A673 (cell line): ENCODE data around the gene DENND1A. TPM values are rescaled to one million over a fixed set of nuclear protein-coding genes. Genes with fewer than 3 reads are reported as not detected.

Experiments used
- BruUV-seq: library from RNA; stranded (reverse); fragments of 400-500 nt; replicated peaks from 2 replicates; lab custom pipeline; 2021; lab: Mats Ljungman, UMichigan
- CTCF ChIA-PET: fragments of 300-600 bp; sonication (Branson Sonifier 250); formaldehyde crosslinking; loops from one replicate; lab custom pipeline; 2022; ENCODE audit warnings: antibody characterized with exemption; lab: Charles Lee
- POLR2A ChIA-PET: fragments of 300-600 bp; sonication (Branson Sonifier 250); formaldehyde crosslinking; loops from one replicate; lab custom pipeline; 2022; ENCODE audit warnings: antibody characterized with exemption; ENCODE audit not compliant: low non-redundant PET; lab: Charles Lee
- DNase-seq: peaks from one replicate; pipeline ENCODE4 v3.0.0-alpha.2; 2015; ENCODE audit warnings: low spot score
- H3K27ac ChIP-seq: fragments of 200-600 bp; sonication (generic); 2 replicates; pipeline ENCODE4 v1.5.1; 2016; ENCODE audit warnings: mixed run types, low read depth, mild to moderate bottlenecking, mixed read lengths, antibody characterized with exemption, low read length; ENCODE audit not compliant: poor library complexity, severe bottlenecking
- H3K27me3 ChIP-seq: fragments of 200-600 bp; sonication (generic); replicated peaks from 2 replicates; pipeline ENCODE4 v1.6.1; 2017; ENCODE audit warnings: mixed run types, low read depth, mild to moderate bottlenecking, mixed read lengths, antibody characterized with exemption, low read length; ENCODE audit not compliant: insufficient read depth, poor library complexity
- H3K36me3 ChIP-seq: fragments of 200-600 bp; sonication (generic); 2 replicates; pipeline ENCODE4 v1.6.1; 2016; ENCODE audit warnings: mixed run types, mild to moderate bottlenecking, mixed read lengths, antibody characterized with exemption, low read length; ENCODE audit not compliant: insufficient read depth, poor library complexity, severe bottlenecking
- H3K4me1 ChIP-seq: fragments of 200-600 bp; sonication (generic); 2 replicates; pipeline ENCODE4 v1.6.1; 2017; ENCODE audit warnings: mixed run types, mild to moderate bottlenecking, mixed read lengths, antibody characterized with exemption, low read length; ENCODE audit not compliant: insufficient read depth, poor library complexity, severe bottlenecking
- H3K4me3 ChIP-seq: fragments of 200-600 bp; sonication (generic); 2 replicates; pipeline ENCODE4 v1.5.1; 2016; ENCODE audit warnings: low read depth, mixed run types, mild to moderate bottlenecking, mixed read lengths, low read length; ENCODE audit not compliant: poor library complexity, severe bottlenecking
- H3K9me3 ChIP-seq: fragments of 200-600 bp; sonication (generic); 2 replicates; pipeline ENCODE4 v1.6.1; 2016; ENCODE audit warnings: mixed run types, low read depth, mild to moderate bottlenecking, mixed read lengths, antibody characterized with exemption, low read length; ENCODE audit not compliant: poor library complexity, severe bottlenecking
- EZH2 ChIP-seq: fragments of 200-600 bp; sonication (generic); IDR thresholded peaks from 2 replicates; pipeline ENCODE4 v1.6.1; 2017; ENCODE audit warnings: borderline replicate concordance, low read depth, mild to moderate bottlenecking, mixed read lengths, antibody characterized with exemption, low read length; ENCODE audit not compliant: poor library complexity, severe bottlenecking
- intact Hi-C: fragments of 100-400 bp; cut with micrococcal nuclease; formaldehyde crosslinking; loops from one replicate; pipeline ENCODE4 v1.10.0; 2022; ENCODE audit not compliant: unreplicated experiment
- total RNA-seq: library from RNA; stranded (reverse); gene quantifications from 2 replicates; pipeline ENCODE4 v1.2.3, GENCODE V29; 2021
- TF ChIP-seq, protein P1 (sequence below): fragments of 300-800, 200-600 bp; sonication (generic); conservative IDR thresholded peaks from 2 replicates; pipeline ENCODE4 v1.5.1; 2017; ENCODE audit warnings: low read depth, mild to moderate bottlenecking, antibody characterized with exemption, low read length, moderate library complexity, mixed read lengths

DENND1A gene
- total RNA-seq, 1 experiment from 2014 or later = 12.0 TPM

DNA sequence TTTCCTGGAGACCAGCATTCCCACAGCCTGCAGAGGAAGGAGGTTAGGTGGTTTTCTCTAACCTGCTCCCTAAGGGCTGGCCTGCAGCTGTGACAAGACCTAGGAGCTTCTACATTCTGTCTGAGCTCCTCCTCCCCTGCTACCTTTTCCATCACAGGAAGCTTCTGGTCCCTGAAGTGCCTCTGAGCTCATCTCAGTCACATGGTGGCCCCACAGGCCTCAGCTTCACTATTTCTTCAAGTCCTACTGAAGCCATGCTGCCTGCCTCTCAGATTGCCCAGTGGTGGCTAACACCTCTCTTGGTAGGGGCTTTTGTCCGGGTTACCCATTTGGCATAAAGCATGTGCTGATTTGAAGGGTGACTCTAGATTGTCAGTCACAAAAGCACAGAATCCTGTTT, 314.5 kb downstream of the DENND1A start:
- intact Hi-C loops = no loop called here
- ChIA-PET POLR2A (no interaction called here), CTCF (no interaction called here)
- H3K4me3 ChIP-seq = no peak overlapping the region
- no peaks in the 10 kb centered on the region for H3K36me3 ChIP-seq
- H3K27ac ChIP-seq = no peak overlapping the region
- DNase-seq = no peak
- TF ChIP-seq, protein P1, sequence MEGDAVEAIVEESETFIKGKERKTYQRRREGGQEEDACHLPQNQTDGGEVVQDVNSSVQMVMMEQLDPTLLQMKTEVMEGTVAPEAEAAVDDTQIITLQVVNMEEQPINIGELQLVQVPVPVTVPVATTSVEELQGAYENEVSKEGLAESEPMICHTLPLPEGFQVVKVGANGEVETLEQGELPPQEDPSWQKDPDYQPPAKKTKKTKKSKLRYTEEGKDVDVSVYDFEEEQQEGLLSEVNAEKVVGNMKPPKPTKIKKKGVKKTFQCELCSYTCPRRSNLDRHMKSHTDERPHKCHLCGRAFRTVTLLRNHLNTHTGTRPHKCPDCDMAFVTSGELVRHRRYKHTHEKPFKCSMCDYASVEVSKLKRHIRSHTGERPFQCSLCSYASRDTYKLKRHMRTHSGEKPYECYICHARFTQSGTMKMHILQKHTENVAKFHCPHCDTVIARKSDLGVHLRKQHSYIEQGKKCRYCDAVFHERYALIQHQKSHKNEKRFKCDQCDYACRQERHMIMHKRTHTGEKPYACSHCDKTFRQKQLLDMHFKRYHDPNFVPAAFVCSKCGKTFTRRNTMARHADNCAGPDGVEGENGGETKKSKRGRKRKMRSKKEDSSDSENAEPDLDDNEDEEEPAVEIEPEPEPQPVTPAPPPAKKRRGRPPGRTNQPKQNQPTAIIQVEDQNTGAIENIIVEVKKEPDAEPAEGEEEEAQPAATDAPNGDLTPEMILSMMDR = no peak
- TF ChIP-seq EZH2 = no peak
- H3K4me1 ChIP-seq = peaks cover 3% of the 10 kb centered on the region
- no peaks in the 10 kb centered on the region for H3K27me3 ChIP-seq
- no peaks in the 10 kb centered on the region for H3K9me3 ChIP-seq
- BruUV-seq = no TSS peak

DNA sequence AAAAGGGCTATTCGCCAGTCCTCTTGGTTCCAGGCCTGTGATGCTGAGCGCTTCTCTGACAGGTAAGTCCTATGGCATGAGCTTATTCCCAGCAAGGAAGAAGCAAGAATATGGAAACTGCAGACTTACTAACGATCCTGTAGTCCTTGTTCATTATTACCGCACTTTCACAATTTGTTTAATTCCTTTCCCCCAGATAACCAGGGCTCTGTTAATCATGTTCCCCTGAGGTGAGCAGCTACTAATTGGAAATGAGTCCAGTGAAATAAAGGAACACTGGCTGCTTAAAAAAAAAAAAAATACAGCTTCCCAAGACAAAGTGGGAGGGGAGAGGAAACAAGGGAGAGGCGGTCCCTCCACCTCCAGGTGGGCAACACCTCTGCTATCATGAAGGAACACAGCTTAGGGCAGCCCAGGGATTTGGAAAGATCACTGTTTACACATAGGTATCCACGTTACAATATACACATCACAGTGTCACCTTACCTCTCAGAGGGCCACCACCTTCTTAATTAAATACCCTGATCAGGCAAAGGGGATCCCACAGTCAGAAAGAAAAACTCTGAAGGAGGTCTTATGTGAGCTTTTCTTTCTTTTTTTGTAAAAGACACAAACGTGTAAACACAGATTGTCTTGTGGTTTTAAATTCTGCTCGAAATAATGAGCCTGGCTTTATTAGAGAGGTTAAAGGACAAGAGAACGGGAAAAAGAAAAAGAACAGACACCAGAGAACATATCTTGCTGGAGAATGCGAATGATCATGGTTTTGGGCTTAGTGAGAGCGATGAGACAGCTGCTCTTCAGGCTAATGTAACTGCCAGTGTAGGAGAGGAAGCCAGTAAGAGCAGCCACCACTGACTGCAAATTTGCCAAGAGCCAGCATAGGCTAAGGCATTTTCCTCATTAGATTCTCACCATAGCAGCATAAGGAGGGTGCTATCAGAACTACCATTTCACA, 315.3 kb downstream of the DENND1A start:
- intact Hi-C loops = no loop called here
- H3K36me3 ChIP-seq = no peaks in the 10 kb centered on the region
- no peak overlapping the region for H3K27ac ChIP-seq
- H3K4me1 ChIP-seq = peaks cover 3% of the 10 kb centered on the region
- POLR2A ChIA-PET = no interaction called here
- BruUV-seq = no TSS peak
- CTCF ChIA-PET = no interaction called here
- DNase-seq = no peak
- no peak overlapping the region for H3K4me3 ChIP-seq
- TF ChIP-seq, protein P1 = no peak
- TF ChIP-seq EZH2 = no peak
- H3K9me3 ChIP-seq = no peaks in the 10 kb centered on the region
- no peaks in the 10 kb centered on the region for H3K27me3 ChIP-seq

DNA sequence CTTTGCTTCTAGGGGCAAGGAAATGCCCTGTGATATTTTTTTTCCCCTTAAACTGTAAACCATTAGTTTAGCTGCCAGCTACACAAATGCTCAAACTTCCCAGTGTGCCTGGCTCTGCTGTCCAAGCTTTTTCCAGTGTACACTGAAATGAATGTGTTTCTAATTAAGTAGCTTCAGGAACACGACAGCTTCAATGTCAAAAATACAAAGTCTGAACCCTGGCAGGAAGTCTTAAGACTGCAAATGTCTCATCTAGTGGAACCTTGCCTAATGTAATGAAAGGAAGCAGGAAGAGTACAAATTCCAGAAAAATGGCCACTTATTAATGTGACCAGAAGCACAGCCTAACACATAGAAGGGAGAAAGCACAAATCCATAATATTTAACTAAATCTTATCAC, 318.7 kb downstream of the DENND1A start:
- H3K36me3 ChIP-seq = no peaks in the 10 kb centered on the region
- TF ChIP-seq, protein P1 = no peak
- TF ChIP-seq EZH2 = no peak
- ChIA-PET POLR2A (no interaction called here), CTCF (no interaction called here)
- H3K9me3 ChIP-seq = no peaks in the 10 kb centered on the region
- no peaks in the 10 kb centered on the region for H3K27me3 ChIP-seq
- DNase-seq = peak; percentile 39
- BruUV-seq = no TSS peak
- peaks cover 3% of the 10 kb centered on the region for H3K4me1 ChIP-seq
- H3K4me3 ChIP-seq = no peak overlapping the region
- H3K27ac ChIP-seq = no peak overlapping the region
- intact Hi-C loops = no loop called here
